ENCODE results near the gene SLC26A2.
"Not testable (repeated sequence)": the region's sequence is repeated elsewhere in the genome, so short reads cannot be mapped to it uniquely, and the experiment has no call there.

SLC26A2 gene

GRCh38 chr5:150007050-150007449 lies 46.5 kb downstream of the SLC26A2 start:
- DNase-seq = no peak

DNA sequence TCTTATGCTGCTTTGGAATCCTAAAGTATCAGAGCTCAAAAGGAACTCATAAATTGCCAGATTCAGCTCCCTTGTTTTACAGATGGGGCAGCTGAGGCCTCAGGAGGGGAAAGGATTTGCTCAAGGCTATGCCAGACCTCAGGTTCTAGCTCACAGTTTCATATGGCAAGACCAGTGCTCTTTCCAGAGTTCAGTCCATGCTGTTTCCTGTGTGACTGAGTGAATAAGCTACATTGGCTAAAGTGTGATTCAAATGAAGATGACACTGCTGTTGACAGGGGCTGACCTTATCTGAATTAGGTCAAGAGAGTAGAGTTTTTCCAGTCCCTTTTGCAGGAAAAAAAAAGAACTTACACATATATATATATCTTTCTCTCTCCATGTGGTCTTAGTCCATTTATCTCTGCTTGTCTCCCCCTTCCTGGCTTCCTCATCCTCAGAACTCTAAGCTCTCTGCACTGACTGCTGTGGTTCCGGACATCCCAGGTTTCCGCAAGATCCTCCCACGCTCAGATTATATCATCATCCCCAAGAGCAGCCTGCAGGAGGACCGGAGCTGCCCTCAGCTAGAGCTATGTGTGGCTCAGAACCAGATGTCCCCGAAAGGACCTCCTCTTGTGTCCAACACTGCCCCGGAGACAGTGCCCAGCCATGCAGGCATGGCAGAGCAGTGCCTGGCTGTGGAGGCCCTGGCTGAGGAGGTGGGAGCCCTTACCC lies 49.3 kb downstream of the SLC26A2 start:
- DNase-seq = no peak

DNA sequence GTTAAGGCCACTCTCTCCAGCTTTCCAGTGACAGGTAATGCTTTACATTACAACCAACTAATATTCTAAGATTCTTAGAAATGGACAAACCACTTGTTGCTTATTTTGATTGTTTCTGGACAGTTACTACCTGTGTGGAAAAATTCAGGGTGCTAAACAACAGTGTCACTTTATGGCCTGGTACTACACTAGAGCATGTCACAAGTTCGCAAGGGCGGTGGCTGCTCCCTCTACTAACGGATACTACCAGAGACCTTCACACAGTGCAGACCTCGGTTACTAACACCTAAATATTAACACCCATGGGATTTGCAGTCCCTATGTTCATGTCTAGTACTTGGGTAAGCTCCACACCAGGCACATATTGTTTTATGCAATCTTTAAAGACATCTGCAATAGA lies 53.4 kb downstream of the SLC26A2 start:
- DNase-seq = no peak

DNA sequence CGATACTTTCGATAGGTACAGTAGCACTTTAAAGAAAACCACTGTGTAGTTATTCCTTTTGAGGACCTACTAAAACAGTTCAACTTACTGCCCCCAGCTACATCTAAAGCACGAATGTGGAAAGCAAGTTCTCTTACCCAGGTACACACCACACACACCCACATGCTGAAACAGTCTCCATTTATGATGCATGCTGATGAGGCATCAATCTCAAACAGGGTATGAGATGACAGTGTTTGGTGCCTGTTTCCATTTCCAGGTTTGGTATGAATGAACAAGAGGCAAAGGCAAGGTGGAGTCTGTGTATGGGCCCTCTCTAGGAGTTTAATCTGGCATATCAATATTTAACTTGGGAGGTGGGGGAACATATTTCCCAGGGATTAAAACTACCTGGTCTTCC lies 53.9 kb downstream of the SLC26A2 start:
- no peak for DNase-seq

DNA sequence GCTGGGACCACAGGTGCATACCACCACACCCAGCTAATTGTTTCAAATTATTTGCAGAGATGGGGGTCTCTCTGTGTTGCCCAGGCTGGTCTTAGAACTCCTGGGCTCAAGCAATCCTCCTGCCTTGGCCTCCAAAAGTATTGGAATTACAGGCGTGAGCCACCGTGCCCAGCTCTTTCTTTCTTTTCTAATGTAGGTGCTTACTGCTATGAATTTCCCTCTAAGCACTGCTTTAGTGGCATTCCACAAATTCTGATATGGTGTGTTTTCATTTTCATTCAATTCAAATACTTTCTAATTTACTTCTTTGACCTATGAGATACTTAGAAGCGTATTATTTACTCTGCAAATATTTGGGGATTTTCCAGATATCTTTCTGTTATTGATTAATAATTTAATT lies 54.9 kb downstream of the SLC26A2 start:
- no peak for DNase-seq

DNA sequence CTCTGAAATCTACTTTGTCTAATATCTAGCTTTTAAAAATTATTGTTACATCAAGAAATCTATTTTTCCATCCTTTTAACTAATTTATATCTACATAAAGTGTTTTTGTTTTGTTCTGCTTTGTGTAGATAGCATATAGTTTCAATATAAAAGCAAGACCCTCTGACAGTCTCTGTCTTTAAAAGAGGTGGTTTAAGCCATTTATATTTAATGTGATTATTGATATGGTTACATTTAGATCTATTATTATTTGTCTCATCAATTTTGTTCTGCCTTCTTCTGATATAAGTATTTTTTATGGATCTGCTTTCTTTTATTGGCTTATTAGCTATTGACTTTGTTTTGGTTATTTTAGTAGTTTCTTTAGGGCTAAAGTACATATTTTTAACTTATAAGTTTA lies 56.0 kb downstream of the SLC26A2 start:
- DNase-seq = no peak

GRCh38 chr5:150017226-150018005 lies 56.9 kb downstream of the SLC26A2 start:
- no peak for DNase-seq

DNA sequence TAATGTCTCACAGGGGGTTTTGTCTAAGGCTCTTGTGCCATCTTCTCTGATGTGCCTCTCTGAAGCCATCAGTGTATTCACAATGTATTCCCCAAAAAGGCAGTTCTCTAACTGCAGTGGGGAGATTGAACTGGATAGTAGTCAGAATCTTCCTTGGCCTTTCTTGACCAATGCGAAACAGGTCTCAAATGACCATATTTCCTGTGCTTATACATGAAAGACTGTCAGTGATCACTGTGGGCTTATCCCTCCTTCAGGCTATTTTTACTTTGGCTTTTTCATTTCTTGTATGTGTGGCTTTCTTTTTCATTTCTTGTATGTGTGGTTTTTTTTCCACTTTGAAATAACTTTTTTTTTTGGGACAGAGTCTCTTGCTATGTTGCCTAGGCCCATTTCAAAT lies 59.7 kb downstream of the SLC26A2 start:
- DNase-seq = no peak

DNA sequence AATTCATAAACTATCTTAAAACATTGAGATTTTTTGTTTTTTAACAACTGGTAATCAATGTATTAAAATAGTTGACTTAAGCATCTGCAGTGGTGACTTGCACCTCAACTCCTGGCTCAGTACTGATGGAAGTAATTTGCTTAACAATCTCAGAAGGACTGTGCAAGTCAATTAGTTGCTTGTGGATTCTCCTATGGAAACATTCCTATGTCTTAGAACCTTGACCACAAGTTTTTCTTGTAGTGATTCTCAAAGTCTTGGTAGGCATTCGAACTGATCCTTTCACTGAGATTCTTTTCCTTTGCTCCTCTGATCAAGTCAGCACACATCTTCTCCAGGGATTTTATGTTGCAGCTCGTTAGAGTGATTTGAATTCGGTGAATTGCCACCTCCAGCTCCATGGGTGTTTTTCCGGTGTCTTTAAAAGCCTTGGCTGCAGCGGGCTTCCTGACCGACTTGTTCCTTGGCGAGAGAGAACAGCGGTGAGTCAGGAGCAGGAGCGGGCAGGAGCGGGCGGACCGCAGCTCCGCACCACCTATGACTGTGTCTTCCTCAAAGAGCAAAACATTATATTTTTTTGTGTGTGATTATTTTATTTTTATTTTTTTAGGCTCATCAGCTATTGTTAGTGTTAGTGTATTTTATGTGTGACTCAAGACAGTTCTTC lies 61.1 kb downstream of the SLC26A2 start:
- DNase-seq = no peak

- no peak for DNase-seq
Observed at GRCh38 chr5:150022158-150022531, 61.6 kb downstream of the SLC26A2 start.

DNA sequence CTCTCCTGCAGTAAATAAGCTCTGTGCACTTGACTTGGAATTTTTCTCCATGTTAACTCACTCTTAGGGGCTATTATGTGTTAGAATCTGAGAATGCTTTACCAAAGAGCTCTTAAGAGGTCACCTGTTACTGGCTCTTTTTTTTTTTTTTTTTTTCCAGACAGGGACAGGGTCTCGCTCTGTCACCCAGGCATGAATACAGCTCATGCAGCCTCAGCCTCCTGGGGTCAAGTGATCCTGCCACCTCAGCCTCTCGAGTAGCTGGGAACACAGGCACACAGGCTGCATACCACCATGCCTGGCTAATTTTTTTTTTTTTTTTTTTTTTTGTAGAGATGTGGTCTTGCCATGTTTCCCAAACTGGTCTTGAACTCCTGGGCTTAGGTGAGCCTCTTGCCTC lies 62.1 kb downstream of the SLC26A2 start:
- DNase-seq = no peak

DNA sequence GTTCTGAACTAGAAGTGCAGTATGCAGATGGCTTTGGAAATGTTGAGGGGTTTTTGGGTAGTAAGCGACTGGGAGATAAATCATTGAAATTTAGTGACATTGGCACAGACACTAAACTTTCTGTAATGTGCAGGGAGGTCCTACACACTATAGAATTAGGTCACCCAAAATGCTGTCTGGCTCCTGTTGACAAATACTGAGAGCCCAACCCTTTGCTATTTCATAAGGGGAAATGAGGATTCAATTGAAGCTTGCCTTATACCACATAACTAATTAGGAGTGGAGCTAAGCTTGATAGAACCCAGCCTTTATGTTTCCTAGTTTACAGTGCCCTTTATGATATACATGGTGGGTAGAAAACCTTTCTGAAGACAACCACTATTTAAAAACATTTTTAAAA lies 62.6 kb downstream of the SLC26A2 start:
- no peak for DNase-seq

- no peak for DNase-seq
Observed at GRCh38 chr5:150024346-150024984, 63.9 kb downstream of the SLC26A2 start.

DNA sequence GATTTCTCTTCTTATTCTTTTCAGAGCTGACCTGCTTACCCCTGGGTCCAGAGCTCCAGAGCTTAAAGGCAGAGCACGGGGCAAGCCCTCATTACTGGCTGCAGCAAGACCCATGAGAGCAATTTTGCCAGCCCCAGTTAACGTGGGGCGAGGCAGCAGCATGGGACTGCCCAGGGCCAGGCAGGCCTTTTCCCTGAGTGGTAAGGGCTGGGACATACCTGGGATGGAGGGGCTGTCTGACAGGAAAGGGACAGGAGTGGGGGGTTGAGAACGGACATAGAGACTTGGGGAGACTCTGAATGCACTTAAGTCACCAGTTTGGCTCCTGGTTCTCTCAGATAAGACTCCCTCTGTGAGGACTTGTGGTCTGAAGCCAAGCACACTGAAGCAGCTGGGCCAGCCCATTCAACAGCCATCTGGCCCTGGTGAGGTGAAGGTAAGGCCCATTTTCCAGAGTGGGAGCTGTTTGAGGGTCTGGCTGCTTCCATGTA lies 66.2 kb downstream of the SLC26A2 start:
- DNase-seq = no peak

DNA sequence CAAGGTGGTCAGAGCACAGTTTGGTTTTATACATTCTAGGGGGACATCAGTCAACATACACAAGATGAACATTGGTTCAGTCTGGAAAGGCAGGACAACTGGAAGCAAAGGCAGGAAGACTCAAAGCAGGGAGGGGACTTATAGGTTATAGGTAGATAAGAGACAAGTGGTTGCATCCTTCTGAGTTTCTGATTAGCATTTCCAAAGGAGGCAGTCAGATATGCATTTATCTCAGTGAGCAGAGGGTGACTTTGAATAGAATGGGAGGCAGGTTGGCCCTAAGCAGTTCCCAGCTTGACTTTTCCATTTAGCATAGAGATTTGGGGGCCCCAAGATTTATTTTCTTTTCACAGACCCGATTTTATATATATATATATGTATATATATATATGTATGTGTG lies 67.5 kb downstream of the SLC26A2 start:
- not testable (repeated sequence) for DNase-seq

GRCh38 chr5:150033334-150033733 lies 72.8 kb downstream of the SLC26A2 start:
- DNase-seq = no peak

DNA sequence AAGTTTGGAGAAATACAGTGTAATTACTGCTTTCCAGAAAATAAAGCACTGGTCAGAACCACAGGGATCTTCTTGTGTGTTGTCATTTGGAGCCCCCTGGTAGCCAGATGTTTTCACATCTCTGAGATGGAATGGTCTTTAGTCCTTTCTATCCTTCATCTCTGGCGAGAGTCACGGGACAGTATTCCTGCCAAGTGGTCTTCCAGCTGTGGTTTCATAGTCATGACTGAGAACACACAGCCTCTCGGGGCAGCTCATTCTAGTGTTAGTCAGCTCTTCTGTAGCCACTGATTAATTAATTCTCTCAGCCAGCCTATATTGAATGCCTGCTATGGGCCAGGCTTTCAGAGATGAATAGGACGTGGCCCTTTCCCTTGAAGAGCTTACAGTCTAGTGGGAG lies 74.1 kb downstream of the SLC26A2 start:
- DNase-seq = no peak

GRCh38 chr5:150035139-150035895 lies 74.8 kb downstream of the SLC26A2 start:
- DNase-seq = no peak

DNA sequence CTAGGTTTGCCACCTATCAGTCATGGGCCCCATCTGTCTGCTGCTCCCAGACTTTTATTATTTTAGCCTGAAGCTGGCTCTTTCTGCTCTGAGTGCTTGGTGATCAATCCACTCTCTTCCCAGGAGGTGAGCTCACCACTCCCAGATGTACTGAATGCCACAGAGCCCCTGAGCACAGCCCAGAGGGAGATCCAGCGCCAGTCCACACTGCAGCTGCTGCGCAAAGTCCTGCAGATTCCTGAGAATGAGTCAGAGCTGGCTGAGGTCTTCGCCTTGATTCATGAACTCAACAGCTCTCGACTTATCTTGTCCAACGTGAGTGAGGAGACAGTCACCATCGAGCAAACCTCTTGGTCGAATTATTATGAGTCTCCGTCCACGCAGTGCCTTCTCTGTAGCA lies 76.0 kb downstream of the SLC26A2 start:
- no peak for DNase-seq
